ENCODE measurements around the gene CFAP57.

DNA sequence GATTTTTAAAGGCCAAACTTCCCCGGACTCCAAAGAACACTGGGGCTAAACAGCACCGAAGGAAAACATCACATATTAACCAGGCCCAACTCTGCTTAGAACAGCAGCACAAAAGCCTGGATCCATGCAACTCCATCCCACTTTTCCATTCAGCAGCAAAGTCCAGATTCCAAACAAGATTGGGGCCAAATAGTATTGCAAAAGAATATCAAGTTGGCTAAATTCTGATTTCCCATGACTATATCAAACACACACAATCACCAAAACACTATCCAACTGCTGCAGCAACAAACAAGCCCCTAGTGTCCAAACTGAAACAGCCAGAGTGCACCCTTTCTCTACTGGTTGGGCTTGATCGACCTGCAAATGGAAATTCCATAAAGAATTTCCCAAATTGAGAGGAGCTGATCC is 78.2 kb downstream of the CFAP57 start:
- TF ChIP-seq POLR2A (IDR thresholded peaks at IDR 0.05; ENCODE audit: low read length): no peak
- no peak for TF ChIP-seq GATA1 (IDR thresholded peaks at IDR 0.05; ENCODE audit: low read depth, low read length)
